HG02642 (cell line): ENCODE data around the gene CYP46A1.

Source experiments
- ATAC-seq: cut with Tn5 transposase; IDR thresholded peaks from one replicate; pipeline ENCODE4 v1.9.1; 2021; ENCODE audit warnings: mild to moderate bottlenecking; ENCODE audit not compliant: unreplicated experiment, poor library complexity

Gene CYP46A1

DNA sequence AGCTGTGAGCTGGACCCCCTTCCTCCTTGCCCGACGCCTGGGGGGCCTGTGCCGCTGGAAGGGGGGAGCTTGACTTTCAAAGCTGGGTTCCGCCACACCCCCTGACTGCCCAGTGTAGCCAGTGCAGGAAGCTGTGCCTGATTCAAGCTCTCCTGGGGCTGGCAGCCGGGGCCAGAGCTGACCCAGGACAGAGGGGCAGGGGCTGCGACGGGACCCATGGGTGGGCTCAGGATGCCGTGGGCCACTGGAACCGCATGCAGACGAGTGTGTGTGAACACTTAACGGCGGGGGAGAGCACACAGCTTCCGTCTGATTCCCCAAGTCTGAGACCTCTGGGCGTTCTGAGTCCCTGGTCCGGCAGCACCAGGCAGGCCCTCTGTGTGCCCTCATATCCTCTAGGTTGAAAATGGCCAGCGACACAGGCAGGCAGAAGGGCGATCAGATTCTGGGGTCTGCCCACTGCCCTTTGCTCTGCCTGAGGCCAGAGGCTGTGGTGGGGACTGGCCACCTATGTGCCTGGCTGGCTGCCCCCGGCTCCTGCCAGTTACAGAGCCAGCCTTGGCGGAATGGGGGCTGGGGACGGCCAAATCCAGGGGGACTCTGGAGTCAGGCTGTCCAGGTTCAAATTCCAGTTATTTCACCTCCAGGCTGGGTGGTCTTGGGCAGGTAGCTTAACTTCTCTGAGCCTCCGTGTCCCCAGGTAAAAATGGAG lies 54.0 kb downstream of the CYP46A1 start:
- no peak for ATAC-seq

GRCh38 chr14:99740411-99740810 lies 56.3 kb downstream of the CYP46A1 start:
- ATAC-seq, result no peak

DNA sequence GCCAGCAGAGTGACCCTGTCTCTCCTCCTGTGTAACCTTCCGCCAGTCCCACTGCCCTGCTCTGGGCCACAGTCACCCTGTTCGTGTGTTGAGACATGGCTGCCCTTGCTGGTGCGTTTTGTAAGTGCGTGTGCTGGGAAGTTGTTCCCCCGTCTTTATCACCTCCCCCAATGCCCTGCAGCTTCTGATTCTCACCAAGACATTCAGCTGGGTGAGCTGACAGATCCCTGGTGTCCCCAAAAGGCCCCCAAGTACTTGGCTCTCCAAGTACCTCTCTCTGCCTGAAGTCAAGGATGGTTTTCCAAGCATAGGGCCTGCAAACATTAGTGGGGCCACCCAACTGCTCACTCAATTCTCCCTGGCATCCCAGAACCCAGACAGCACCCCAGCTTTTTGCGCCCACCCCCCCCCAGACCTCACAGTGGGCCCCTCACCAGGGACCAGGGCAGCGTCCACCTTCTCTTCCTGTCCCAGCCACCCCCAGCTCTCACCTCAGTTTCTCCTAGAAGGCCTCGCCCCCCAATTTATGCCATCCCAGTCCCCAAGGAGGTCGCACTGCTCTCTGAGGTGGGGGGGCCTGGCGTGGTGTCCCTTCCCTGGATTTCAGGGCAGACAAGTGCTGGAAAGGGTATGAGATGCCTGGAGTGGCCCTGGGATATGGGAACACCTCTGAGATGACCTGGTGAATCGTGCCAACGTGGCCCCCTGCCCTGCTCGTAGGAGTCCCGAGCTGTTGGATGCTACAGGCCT lies 57.3 kb downstream of the CYP46A1 start:
- no peak for ATAC-seq

DNA sequence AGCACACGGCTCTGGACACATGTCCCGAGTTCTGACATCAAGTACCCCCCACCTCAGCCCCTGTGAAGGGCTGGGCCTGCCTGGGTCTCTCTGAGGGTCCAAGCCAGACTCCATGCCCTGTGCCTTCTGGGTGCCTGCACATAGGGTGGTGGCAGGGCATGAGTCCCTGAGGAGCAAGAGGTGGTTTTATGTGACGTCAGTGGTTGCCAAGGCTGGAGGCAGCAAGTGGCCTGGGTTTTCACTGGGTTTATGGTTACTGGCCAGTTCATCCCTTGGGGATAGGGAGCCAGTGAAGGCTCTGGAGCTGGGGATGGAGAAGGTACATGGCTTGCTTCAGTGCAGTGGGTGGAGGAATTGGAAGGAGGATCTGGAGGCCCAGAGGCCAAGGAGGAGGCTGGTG lies 58.0 kb downstream of the CYP46A1 start:
- ATAC-seq, result no peak

DNA sequence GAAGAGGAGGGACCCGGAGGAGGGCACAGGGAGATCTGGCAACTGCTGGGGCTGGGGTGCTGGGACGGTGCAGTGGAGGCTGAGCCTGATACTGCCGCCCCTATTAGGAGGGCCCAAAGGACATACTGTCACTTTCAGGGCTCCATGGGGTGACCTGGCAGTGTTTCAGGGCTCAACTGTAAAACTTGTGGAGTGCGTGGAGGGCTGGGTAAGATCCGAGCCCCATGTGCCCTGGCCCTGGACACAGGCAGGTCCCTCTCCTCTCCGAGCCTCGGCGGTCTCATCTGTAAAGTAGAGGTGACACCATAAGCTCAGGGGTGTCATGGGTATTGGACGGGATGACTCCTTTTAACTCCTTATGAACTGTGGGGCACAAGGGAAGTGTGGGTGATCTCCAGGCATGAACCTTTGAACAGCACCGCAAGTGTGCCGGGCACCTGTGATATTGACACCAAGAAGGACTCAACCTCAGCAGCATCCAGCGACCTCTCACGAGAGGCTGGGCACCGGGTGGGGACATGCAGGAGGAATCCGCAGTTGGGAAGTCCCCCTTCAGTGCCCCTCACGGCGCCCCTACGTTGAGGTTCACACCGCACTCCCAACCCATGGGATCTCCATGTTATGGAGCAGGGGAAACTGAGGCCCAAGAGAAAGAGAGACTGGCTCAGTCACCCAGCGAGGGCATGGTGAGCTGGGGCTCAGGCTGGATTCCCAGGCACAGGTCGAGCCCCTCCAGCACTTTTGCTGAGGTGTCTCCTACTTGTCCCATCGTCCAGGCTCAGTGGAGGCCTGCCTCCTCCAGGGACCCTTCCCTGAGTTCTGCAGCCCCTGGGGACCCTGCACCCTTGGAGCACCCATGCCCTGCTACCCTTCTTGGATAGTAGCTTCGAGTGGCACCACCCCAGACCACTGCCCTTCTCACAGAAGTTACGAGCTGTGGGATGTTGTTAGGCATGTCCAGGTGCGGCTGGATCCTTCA lies 58.7 kb downstream of the CYP46A1 start:
- no peak for ATAC-seq

- no peak for ATAC-seq
Measured at GRCh38 chr14:99744199-99744872, 60.2 kb downstream of the CYP46A1 start.

DNA sequence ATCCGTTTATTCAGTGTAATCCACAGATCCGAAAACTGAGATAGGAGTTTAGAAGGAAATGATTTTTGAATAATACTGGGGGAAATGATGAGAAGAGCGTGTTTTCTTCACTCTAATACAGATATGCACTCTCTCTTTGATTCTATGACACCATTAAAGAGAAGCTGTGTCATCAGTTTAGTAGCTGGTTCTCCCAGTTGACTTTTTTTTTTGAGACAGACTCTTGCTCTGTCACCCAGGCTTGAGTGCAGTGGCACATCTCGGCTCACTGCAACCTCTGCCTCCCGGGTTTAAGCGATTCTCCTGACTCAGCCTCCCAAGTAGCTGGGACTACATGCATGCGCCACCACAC lies 60.8 kb downstream of the CYP46A1 start:
- no peak for ATAC-seq

- no peak for ATAC-seq
Measured at GRCh38 chr14:99745307-99745951, 61.3 kb downstream of the CYP46A1 start.

- no peak for ATAC-seq
Measured at GRCh38 chr14:99747167-99747566, 63.1 kb downstream of the CYP46A1 start.

GRCh38 chr14:99747582-99748330 lies 63.7 kb downstream of the CYP46A1 start:
- no peak for ATAC-seq

GRCh38 chr14:99748529-99748928 lies 64.4 kb downstream of the CYP46A1 start:
- no peak for ATAC-seq

DNA sequence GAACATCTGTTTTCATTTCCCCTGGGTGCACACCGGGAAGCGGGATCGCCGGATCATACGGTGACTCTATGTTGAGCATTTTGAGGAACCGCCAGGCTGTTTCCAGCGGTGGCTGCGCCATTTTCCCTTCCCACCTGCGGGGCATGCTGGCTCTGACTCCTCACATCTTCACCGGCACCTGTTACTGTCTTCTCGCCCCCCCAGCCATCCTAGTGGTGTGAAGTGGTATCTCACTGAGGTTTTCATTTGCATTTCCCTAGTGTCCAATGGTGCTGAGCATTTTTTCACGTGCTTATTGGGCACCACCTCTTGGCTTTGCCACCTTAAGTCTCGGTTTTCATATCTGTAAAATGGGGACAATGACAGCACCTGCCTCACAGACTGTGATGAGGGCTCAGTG lies 65.0 kb downstream of the CYP46A1 start:
- no peak for ATAC-seq

DNA sequence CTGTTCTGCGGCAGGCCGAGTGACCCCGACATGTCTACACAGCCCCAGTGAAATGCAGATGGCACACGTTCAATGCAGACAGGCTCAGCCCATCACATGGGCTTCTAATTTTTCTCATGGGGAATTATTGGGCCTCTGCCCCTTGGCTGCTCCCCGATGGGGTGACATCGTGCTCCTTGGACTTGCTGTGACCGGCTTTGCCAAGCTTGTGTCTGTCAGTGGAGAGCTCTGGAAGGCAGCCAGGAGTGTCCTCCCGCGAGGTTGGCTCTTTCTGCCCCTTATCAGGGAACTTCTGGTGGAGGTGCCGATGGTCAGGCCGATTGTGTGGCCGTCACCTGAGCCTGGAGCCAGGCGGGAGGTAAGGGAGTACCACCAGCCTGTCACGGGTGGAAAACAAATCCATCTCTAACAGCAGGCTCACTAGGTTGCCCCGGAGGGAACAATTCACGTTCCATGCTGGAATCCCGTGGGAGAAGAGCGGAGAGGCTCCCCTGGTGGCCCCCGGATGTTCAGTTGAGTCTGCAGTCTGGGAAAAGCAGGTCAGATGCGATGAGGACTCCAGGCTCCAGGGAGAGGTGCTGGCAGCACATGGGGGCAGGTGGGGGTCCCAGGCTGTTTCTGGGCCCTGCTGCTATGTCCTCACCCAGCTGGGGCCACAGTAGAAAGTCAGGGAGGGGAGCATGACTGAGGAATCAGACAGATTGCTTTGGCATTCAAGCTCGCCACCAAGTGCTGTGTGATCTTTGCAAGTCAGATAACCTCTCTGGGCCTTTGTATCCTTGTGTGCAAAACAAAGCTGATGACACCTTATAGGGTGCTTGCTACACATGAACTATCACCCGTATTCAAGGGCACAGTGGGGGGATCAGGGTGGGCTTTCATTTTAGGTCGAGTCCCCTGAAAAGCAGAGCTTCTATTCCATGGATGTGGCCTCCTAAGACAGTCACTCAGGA lies 65.9 kb downstream of the CYP46A1 start:
- ATAC-seq, result no peak

GRCh38 chr14:99750746-99751450 lies 66.8 kb downstream of the CYP46A1 start:
- ATAC-seq, result no peak

DNA sequence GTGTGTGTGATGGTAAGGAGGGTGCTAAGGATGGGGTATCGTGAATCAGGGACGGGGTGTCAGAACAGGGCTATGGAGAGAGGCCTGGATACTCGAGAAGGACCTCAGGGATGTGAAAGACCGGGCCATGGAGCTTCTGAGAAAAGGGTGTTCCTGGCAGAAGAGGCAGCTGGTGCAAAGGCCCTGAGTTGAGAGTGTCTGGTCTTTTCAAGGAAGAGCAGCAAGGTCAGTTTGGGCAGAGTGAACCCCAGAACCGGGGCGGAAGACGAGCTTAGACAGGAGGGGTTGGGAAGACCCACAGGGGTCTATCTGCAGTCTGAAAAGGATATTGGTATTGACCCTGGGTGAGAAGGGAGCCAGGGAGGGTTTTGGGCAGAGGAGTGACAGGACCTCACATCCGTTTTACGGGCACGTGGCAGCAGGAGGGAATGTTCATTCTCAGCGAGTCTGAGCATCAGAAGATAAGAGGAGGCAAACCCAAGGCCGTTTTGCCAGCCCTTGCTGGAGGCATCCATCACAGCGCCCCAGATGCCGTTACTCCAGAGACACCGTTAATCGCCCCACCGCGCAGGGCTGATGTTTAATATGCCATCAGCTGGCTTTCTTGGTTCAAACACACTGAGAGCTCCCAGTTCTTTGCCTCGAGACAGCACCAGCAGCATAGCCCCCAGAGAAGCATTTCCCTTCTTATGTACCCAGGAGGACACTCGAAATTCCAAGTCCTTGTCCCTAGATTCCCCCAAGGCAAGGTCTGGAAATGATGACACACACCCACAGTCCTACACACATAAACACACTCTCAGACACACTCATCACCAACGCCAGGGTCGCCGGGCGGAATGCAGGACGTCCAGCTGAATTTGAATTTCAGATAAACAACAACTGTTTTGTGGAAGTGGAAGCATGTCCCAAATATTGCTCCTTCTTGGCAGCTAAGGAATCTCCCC lies 67.7 kb downstream of the CYP46A1 start:
- ATAC-seq, result no peak

- ATAC-seq, result no peak
Measured at GRCh38 chr14:99752486-99753121, 68.5 kb downstream of the CYP46A1 start.
